GM21360 (cell line): ENCODE measurements around the gene FAM241B.

ENCODE experiments used
- ATAC-seq: cut with Tn5 transposase; IDR thresholded peaks from one replicate; pipeline ENCODE4 v1.9.1; 2021; ENCODE audit warnings: mild to moderate bottlenecking, moderate library complexity; ENCODE audit not compliant: unreplicated experiment

FAM241B gene

GRCh38 chr10:69629897-69630650 lies at the start of gene FAM241B:
Gene FAM241B (plus strand): TSS chr10:69630247. CDS start chr10:69631744, 1,497 bp downstream.
- no peak for ATAC-seq

- no peak for ATAC-seq
Measured at GRCh38 chr10:69580435-69580834, 49.6 kb upstream of the FAM241B start.

- no peak for ATAC-seq
Measured at GRCh38 chr10:69583106-69583505, 46.9 kb upstream of the FAM241B start.

- no peak for ATAC-seq
Measured at GRCh38 chr10:69584624-69585023, 45.4 kb upstream of the FAM241B start.

- no peak for ATAC-seq
Measured at GRCh38 chr10:69588358-69588757, 41.7 kb upstream of the FAM241B start.

GRCh38 chr10:69600761-69601330 lies 29.2 kb upstream of the FAM241B start:
- no peak for ATAC-seq

- no peak for ATAC-seq
Measured at GRCh38 chr10:69609077-69609476, 21.0 kb upstream of the FAM241B start.

GRCh38 chr10:69612760-69613159 lies 17.3 kb upstream of the FAM241B start:
- ATAC-seq, result no peak

- no peak for ATAC-seq
Measured at GRCh38 chr10:69614130-69614529, 15.9 kb upstream of the FAM241B start.

- no peak for ATAC-seq
Measured at GRCh38 chr10:69616358-69616757, 13.7 kb upstream of the FAM241B start.

- no peak for ATAC-seq
Measured at GRCh38 chr10:69618746-69619145, 11.3 kb upstream of the FAM241B start.

- no peak for ATAC-seq
Measured at GRCh38 chr10:69619626-69620025, 10.4 kb upstream of the FAM241B start.

- ATAC-seq, result no peak
Measured at GRCh38 chr10:69620625-69621024, 9.4 kb upstream of the FAM241B start.

- ATAC-seq, result no peak
Measured at GRCh38 chr10:69624245-69624786, 5.7 kb upstream of the FAM241B start.

GRCh38 chr10:69626826-69627225 lies 3.2 kb upstream of the FAM241B start:
- ATAC-seq, result no peak

GRCh38 chr10:69628891-69629290 lies 1.2 kb upstream of the FAM241B start:
- no peak for ATAC-seq

GRCh38 chr10:69629519-69629896 lies 539 bp upstream of the FAM241B start:
- ATAC-seq, result no peak

GRCh38 chr10:69630651-69631400 lies 779 bp downstream of the FAM241B start:
- ATAC-seq, result no peak

- no peak for ATAC-seq
Measured at GRCh38 chr10:69631566-69631965, 1.5 kb downstream of the FAM241B start.

- no peak for ATAC-seq
Measured at GRCh38 chr10:69632516-69633199, 2.6 kb downstream of the FAM241B start.
